ENCODE measurements around the gene SERPINB5. TPM values are rescaled to one million over a fixed set of nuclear protein-coding genes. Genes with fewer than 3 reads are reported as not detected.

The SERPINB5 gene
- total RNA-seq, 4 donors from 2014 or later: 158 to 658 (median 458) TPM

GRCh38 chr18:63454497-63454896 lies 22.3 kb upstream of the SERPINB5 start:
- WGBS: 53% methylated on average over 8 of the region's 8 CpGs
- no peak overlapping the region for H3K4me3 ChIP-seq
- no peak for DNase-seq (ENCODE audit: low spot score in 2 of 2)
- H3K27me3 ChIP-seq: no peaks in the 10 kb centered on the region
- TF ChIP-seq POLR2AphosphoS5 (IDR thresholded peaks at IDR 0.05) (no peak), EP300 (IDR thresholded peaks at IDR 0.05) (no peak), POLR2A (IDR thresholded peaks at IDR 0.05) (no peak), CTCF (IDR thresholded peaks at IDR 0.05) (no peak)
- peak overlapping the region; percentile 67 for H3K27ac ChIP-seq
- no peaks in the 10 kb centered on the region for H3K9me3 ChIP-seq
- H3K36me3 ChIP-seq: no peaks in the 10 kb centered on the region
- peaks cover 24% of the 10 kb centered on the region for H3K4me1 ChIP-seq

- H3K4me1 ChIP-seq: peaks cover 14% of the 10 kb centered on the region
- no peaks in the 10 kb centered on the region for H3K9me3 ChIP-seq
- no peak overlapping the region for H3K4me3 ChIP-seq
- DNase-seq (ENCODE audit: low spot score in 2 of 2): no peak
- H3K36me3 ChIP-seq: no peaks in the 10 kb centered on the region
- no peak overlapping the region for H3K27ac ChIP-seq
- WGBS: 58% methylated on average over 6 of the region's 6 CpGs
- TF ChIP-seq EP300 (IDR thresholded peaks at IDR 0.05) (no peak), CTCF (IDR thresholded peaks at IDR 0.05) (no peak), POLR2AphosphoS5 (IDR thresholded peaks at IDR 0.05) (no peak), POLR2A (IDR thresholded peaks at IDR 0.05) (no peak)
- no peaks in the 10 kb centered on the region for H3K27me3 ChIP-seq
Observed at GRCh38 chr18:63457977-63458376, 18.8 kb upstream of the SERPINB5 start.

GRCh38 chr18:63460414-63460813 lies 16.3 kb upstream of the SERPINB5 start:
- H3K4me1 ChIP-seq: no peaks in the 10 kb centered on the region
- no peaks in the 10 kb centered on the region for H3K27me3 ChIP-seq
- H3K4me3 ChIP-seq: no peak overlapping the region
- DNase-seq (ENCODE audit: low spot score in 2 of 2): no peak
- H3K9me3 ChIP-seq: no peaks in the 10 kb centered on the region
- no peaks in the 10 kb centered on the region for H3K36me3 ChIP-seq
- WGBS: 86% methylated on average over 1 of the region's 1 CpG
- TF ChIP-seq CTCF (IDR thresholded peaks at IDR 0.05): no peak
- TF ChIP-seq POLR2AphosphoS5 (IDR thresholded peaks at IDR 0.05): no peak
- no peak for TF ChIP-seq EP300 (IDR thresholded peaks at IDR 0.05)
- TF ChIP-seq POLR2A (IDR thresholded peaks at IDR 0.05): no peak
- no peak overlapping the region for H3K27ac ChIP-seq

GRCh38 chr18:63464434-63464833 lies 12.3 kb upstream of the SERPINB5 start:
- WGBS: 85% methylated on average over 2 of the region's 2 CpGs
- H3K27ac ChIP-seq: no peak overlapping the region
- TF ChIP-seq EP300 (IDR thresholded peaks at IDR 0.05): no peak
- no peak for TF ChIP-seq CTCF (IDR thresholded peaks at IDR 0.05)
- TF ChIP-seq POLR2A (IDR thresholded peaks at IDR 0.05): no peak
- H3K9me3 ChIP-seq: no peaks in the 10 kb centered on the region
- H3K4me1 ChIP-seq: no peaks in the 10 kb centered on the region
- DNase-seq (ENCODE audit: low spot score in 2 of 2): no peak
- H3K27me3 ChIP-seq: no peaks in the 10 kb centered on the region
- no peak overlapping the region for H3K4me3 ChIP-seq
- no peaks in the 10 kb centered on the region for H3K36me3 ChIP-seq

GRCh38 chr18:63465059-63465458 lies 11.7 kb upstream of the SERPINB5 start:
- Histone ChIP-seq H3K36me3 (no peaks in the 10 kb centered on the region), H3K27ac (no peak overlapping the region), H3K9me3 (no peaks in the 10 kb centered on the region), H3K27me3 (no peaks in the 10 kb centered on the region), H3K4me3 (no peak overlapping the region), H3K4me1 (peaks cover under 1% of the 10 kb centered on the region)
- WGBS: 74% methylated on average over 2 of the region's 2 CpGs
- no peak for TF ChIP-seq EP300 (IDR thresholded peaks at IDR 0.05)
- no peak for TF ChIP-seq CTCF (IDR thresholded peaks at IDR 0.05)
- TF ChIP-seq POLR2A (IDR thresholded peaks at IDR 0.05): no peak
- TF ChIP-seq POLR2AphosphoS5 (IDR thresholded peaks at IDR 0.05): no peak
- DNase-seq (ENCODE audit: low spot score in 2 of 2): no peak

Measured in suprapubic skin (tissue), 4 donors.